HepG2 (cell line): ENCODE data around the gene ZFAND3. TPM values are rescaled to one million over a fixed set of nuclear protein-coding genes. Genes with fewer than 3 reads are reported as not detected.

Source experiments
- ARID3A ChIP-seq: IDR thresholded peaks from 2 replicates; pipeline ENCODE4 v1.6.1; 2012; ENCODE audit warnings: low read depth, low read length, improper control_type of control experiment
- ATF4 ChIP-seq, 2 experiments: fragments of 450-650 bp in 1 of 2; sonication (generic) in 1 of 2; formaldehyde crosslinking; IDR thresholded peaks; 2 replicates each; pipeline versions ENCODE4 v1.5.0 to v1.8.0; 2020 to 2022; ENCODE audit warnings: mild to moderate bottlenecking in 1 of 2, missing genetic modification reagents in 1 of 2
- BHLHE40 ChIP-seq: IDR thresholded peaks from 2 replicates; pipeline ENCODE4 v1.6.1; 2011; ENCODE audit warnings: low read length, improper control_type of control experiment
- FOXK1 ChIP-seq: sonication (generic); formaldehyde crosslinking; IDR thresholded peaks from 2 replicates; pipeline ENCODE4 v1.4.0; 2020; ENCODE audit warnings: low read depth, missing genetic modification reagents, borderline replicate concordance
- HOXA5 ChIP-seq: sonication (generic); formaldehyde crosslinking; IDR thresholded peaks from 2 replicates; pipeline ENCODE4 v1.4.0; 2020; ENCODE audit warnings: missing genetic modification reagents
- RFXAP ChIP-seq: sonication (generic); formaldehyde crosslinking; IDR thresholded peaks from 2 replicates; pipeline ENCODE4 v1.4.0; 2020; ENCODE audit warnings: missing genetic modification reagents, borderline replicate concordance
- ZBTB3 ChIP-seq: sonication (generic); formaldehyde crosslinking; IDR thresholded peaks from 2 replicates; pipeline ENCODE4 v1.4.0; 2020; ENCODE audit warnings: low read depth, mild to moderate bottlenecking, moderate library complexity, missing genetic modification reagents, borderline replicate concordance
- ZFP36 ChIP-seq: fragments of 150-350 bp; IDR thresholded peaks from 2 replicates; pipeline ENCODE4 v1.6.1; 2018; ENCODE audit warnings: borderline replicate concordance, low read length, low read depth; ENCODE audit not compliant: partially characterized antibody
- ZFP82 ChIP-seq: sonication (generic); formaldehyde crosslinking; IDR thresholded peaks from 2 replicates; pipeline ENCODE4 v1.5.1; 2020; ENCODE audit warnings: mild to moderate bottlenecking, missing genetic modification reagents, borderline replicate concordance
- ZNF121 ChIP-seq: sonication (generic); formaldehyde crosslinking; IDR thresholded peaks from 2 replicates; pipeline ENCODE4 v1.5.0; 2020; ENCODE audit warnings: mild to moderate bottlenecking, missing genetic modification reagents
- ZNF124 ChIP-seq: sonication (generic); formaldehyde crosslinking; IDR thresholded peaks from 2 replicates; pipeline ENCODE4 v1.4.0; 2020; ENCODE audit warnings: missing genetic modification reagents
- ZNF224 ChIP-seq: sonication (generic); formaldehyde crosslinking; IDR thresholded peaks from 2 replicates; pipeline ENCODE4 v1.5.0; 2020; ENCODE audit warnings: mild to moderate bottlenecking, missing genetic modification reagents
- ZNF329 ChIP-seq: sonication (generic); formaldehyde crosslinking; IDR thresholded peaks from 2 replicates; pipeline ENCODE4 v1.9.0; 2021; ENCODE audit warnings: low read depth, mild to moderate bottlenecking, missing genetic modification reagents
- ZNF34 ChIP-seq: sonication (generic); formaldehyde crosslinking; IDR thresholded peaks from 2 replicates; pipeline ENCODE4 v1.4.0; 2020; ENCODE audit warnings: mild to moderate bottlenecking, missing genetic modification reagents, borderline replicate concordance
- ZNF468 ChIP-seq: sonication (generic); formaldehyde crosslinking; IDR thresholded peaks from 2 replicates; pipeline ENCODE4 v1.8.0; 2022; ENCODE audit warnings: mild to moderate bottlenecking, moderate library complexity, missing genetic modification reagents
- ZNF670 ChIP-seq: sonication (generic); formaldehyde crosslinking; IDR thresholded peaks from 2 replicates; pipeline ENCODE4 v1.8.0; 2022; ENCODE audit warnings: mild to moderate bottlenecking, missing genetic modification reagents, borderline replicate concordance
- polyA plus RNA-seq, 8 experiments: library from polyadenylated mRNA; depleted of rRNA in 3 of 8; stranded (reverse) in 7 of 8; unstranded in 1 of 8; fragments of >200 nt; fragmentation: Illumina TruSeq in 4 of 8; extraction: Trizol in 4 of 8; gene quantifications; 2 replicates each; pipeline versions ENCODE4 v1.2.1 to v1.2.3, GENCODE V29; 2011 to 2016; ENCODE audit warnings: low read depth in 4 of 8, missing spikeins in 1 of 8, mixed read lengths in 1 of 8; ENCODE audit not compliant: insufficient read depth in 1 of 8
- total RNA-seq, 5 experiments: library from RNA; depleted of rRNA; stranded (reverse); fragments of >200 nt; fragmentation: Illumina TruSeq; extraction: Trizol; gene quantifications; 2 replicates each; pipeline ENCODE4 v1.2.3, GENCODE V29; 2016; ENCODE audit warnings: low read depth in 1 of 5
- TF ChIP-seq, protein P1 (sequence below): sonication (generic); formaldehyde crosslinking; IDR thresholded peaks from 2 replicates; pipeline ENCODE4 v1.8.1; 2023; ENCODE audit warnings: mild to moderate bottlenecking, moderate library complexity, missing genetic modification reagents
- TF ChIP-seq, protein P2 (sequence below): sonication (generic); formaldehyde crosslinking; IDR thresholded peaks from 2 replicates; pipeline ENCODE4 v1.4.0; 2020; ENCODE audit warnings: missing genetic modification reagents
- TF ChIP-seq, protein P3 (sequence below): sonication (generic); formaldehyde crosslinking; IDR thresholded peaks from 2 replicates; pipeline ENCODE4 v1.5.0; 2020; ENCODE audit warnings: mild to moderate bottlenecking, missing genetic modification reagents

Gene ZFAND3
- total and polyA plus RNA-seq, 2 of the 13 experiments (the other 11 are each of a cell fraction or from before 2014, with no cell fraction given): 16.4 to 17.1 TPM

GRCh38 chr6:37791156-37791919 lies 28.2 kb upstream of the ZFAND3 start (continued):
- peak; percentile 40; the same call in 1 of the 2 replicates for TF ChIP-seq BHLHE40
- TF ChIP-seq ATF4 (CRISPR knock-in tag; IDR thresholded peaks at IDR 0.05): 0 out of 4 replicates have a peak, but pooled peaks of 1 of the 2 experiments have one; percentile 55
- peak; percentile 66 for TF ChIP-seq ZNF121
- TF ChIP-seq, protein P1, sequence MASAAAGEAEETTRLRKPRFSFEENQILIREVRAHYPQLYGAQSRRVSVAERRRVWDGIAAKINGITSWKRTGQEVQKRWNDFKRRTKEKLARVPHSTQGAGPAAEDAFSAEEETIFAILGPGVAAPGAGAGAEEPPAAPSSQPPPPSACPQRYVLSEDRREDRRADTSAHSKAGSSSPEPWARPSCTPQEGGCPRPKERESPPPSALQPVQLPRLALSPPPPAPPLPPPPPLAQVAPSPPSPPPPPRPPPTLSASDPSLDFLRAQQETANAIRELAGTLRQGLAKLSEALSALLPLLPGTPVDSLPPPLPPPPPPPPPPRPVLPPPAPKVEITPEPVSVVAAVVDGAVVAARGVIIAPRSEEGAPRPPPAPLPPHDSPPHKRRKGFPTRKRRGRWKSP (CRISPR knock-in tag): peak; percentile 84
- TF ChIP-seq ZNF124 (CRISPR knock-in tag): peak; percentile 38; the same call in 1 of the 2 replicates
- peak; percentile 52; the same call in 1 of the 2 replicates for TF ChIP-seq ARID3A
- peak; percentile 76 for TF ChIP-seq ZNF329
- no peak for TF ChIP-seq ZBTB3 (CRISPR knock-in tag)
- peak; percentile 70; the same call in 1 of the 2 replicates for TF ChIP-seq ZNF224 (CRISPR knock-in tag)
- peak; percentile 69; the same call in 1 of the 2 replicates for TF ChIP-seq RFXAP (CRISPR knock-in tag)
- peak; percentile 91 for TF ChIP-seq HOXA5
- TF ChIP-seq ZNF670 (CRISPR knock-in tag): no peak
- TF ChIP-seq, protein P2, sequence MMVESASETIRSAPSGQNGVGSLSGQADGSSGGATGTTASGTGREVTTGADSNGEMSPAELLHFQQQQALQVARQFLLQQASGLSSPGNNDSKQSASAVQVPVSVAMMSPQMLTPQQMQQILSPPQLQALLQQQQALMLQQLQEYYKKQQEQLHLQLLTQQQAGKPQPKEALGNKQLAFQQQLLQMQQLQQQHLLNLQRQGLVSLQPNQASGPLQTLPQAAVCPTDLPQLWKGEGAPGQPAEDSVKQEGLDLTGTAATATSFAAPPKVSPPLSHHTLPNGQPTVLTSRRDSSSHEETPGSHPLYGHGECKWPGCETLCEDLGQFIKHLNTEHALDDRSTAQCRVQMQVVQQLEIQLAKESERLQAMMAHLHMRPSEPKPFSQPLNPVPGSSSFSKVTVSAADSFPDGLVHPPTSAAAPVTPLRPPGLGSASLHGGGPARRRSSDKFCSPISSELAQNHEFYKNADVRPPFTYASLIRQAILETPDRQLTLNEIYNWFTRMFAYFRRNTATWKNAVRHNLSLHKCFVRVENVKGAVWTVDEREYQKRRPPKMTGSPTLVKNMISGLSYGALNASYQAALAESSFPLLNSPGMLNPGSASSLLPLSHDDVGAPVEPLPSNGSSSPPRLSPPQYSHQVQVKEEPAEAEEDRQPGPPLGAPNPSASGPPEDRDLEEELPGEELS: peak; percentile 84
- no peak for TF ChIP-seq ZFP36
- TF ChIP-seq, protein P3, sequence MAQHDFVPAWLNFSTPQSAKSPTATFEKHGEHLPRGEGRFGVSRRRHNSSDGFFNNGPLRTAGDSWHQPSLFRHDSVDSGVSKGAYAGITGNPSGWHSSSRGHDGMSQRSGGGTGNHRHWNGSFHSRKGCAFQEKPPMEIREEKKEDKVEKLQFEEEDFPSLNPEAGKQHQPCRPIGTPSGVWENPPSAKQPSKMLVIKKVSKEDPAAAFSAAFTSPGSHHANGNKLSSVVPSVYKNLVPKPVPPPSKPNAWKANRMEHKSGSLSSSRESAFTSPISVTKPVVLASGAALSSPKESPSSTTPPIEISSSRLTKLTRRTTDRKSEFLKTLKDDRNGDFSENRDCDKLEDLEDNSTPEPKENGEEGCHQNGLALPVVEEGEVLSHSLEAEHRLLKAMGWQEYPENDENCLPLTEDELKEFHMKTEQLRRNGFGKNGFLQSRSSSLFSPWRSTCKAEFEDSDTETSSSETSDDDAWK: no peak
- no peak for TF ChIP-seq ZNF34 (CRISPR knock-in tag)
- no peak for TF ChIP-seq ZNF468
- no peak for TF ChIP-seq ZFP82 (CRISPR knock-in tag)
- TF ChIP-seq FOXK1 (CRISPR knock-in tag): peak; percentile 95
